Fibroblast of lung (primary cell): Measurements from ENCODE around the gene THRB. TPM values are rescaled to one million over a fixed set of nuclear protein-coding genes. Genes with fewer than 3 reads are reported as not detected.

Experiments
- DNase-seq, 2 donors: peaks; one replicate each; pipeline versions ENCODE4 v3.0.0 to v3.0.0-alpha.2; 2010; ENCODE audit warnings: low read depth in 2 of 2
- H2AFZ ChIP-seq: 2 replicates; pipeline ENCODE4 v1.5.1; 2012; ENCODE audit warnings: low read length, control low read depth, inconsistent platforms
- H3K27ac ChIP-seq: 2 replicates; pipeline ENCODE4 v1.5.1; 2011; ENCODE audit warnings: low read length, control low read depth; ENCODE audit not compliant: insufficient read depth
- H3K27me3 ChIP-seq: 2 replicates; pipeline ENCODE4 v1.5.1; 2011; ENCODE audit warnings: mild to moderate bottlenecking, low read length; ENCODE audit not compliant: control insufficient read depth, insufficient read depth
- H3K36me3 ChIP-seq: 2 replicates; pipeline ENCODE4 v1.5.1; 2011; ENCODE audit warnings: low read length; ENCODE audit not compliant: control insufficient read depth, insufficient read depth
- H3K4me1 ChIP-seq: 2 replicates; pipeline ENCODE4 v1.5.1; 2011; ENCODE audit warnings: low read length; ENCODE audit not compliant: control insufficient read depth, insufficient read depth; ENCODE audit errors: extremely low read depth
- H3K4me2 ChIP-seq: 2 replicates; pipeline ENCODE4 v1.5.1; 2011; ENCODE audit warnings: low read length, control low read depth; ENCODE audit not compliant: insufficient read depth; ENCODE audit errors: extremely low read depth
- H3K4me3 ChIP-seq, 4 experiments: fragments of 200-600 bp in 1 of 4; sonication (generic) in 1 of 4; replicated peaks in 1 of 4; 2 replicates each; pipeline ENCODE4 v1.5.1; 2011 to 2016; ENCODE audit warnings: low read length in 4 of 4, low read depth in 3 of 4, mild to moderate bottlenecking in 3 of 4, control low read depth in 2 of 4, inconsistent platforms in 1 of 4, mixed read lengths in 1 of 4; ENCODE audit not compliant: insufficient read depth in 1 of 4; ENCODE audit errors: control extremely low read depth in 1 of 4
- H3K79me2 ChIP-seq: 2 replicates; pipeline ENCODE4 v1.5.1; 2012; ENCODE audit warnings: mild to moderate bottlenecking, low read length, inconsistent platforms; ENCODE audit not compliant: control insufficient read depth, insufficient read depth
- H3K9ac ChIP-seq: 2 replicates; pipeline ENCODE4 v1.5.1; 2011; ENCODE audit warnings: mild to moderate bottlenecking, low read length, control low read depth; ENCODE audit not compliant: insufficient read depth
- H3K9me3 ChIP-seq: 2 replicates; pipeline ENCODE4 v1.5.1; 2012; ENCODE audit warnings: low read depth, low read length; ENCODE audit not compliant: control insufficient read depth, insufficient read depth
- H4K20me1 ChIP-seq: 2 replicates; pipeline ENCODE4 v1.5.1; 2011; ENCODE audit warnings: low read length; ENCODE audit not compliant: control insufficient read depth, insufficient read depth; ENCODE audit errors: extremely low read depth
- CTCF ChIP-seq, 2 donors: IDR thresholded peaks in 1 of 2; conservative IDR thresholded peaks in 1 of 2; 1 replicate in 1 of 2; 2 replicates in 1 of 2; pipeline ENCODE4 v1.5.1; 2011 to 2012; ENCODE audit warnings: low read length in 2 of 2, control low read depth in 1 of 2, inconsistent platforms in 1 of 2, low read depth in 1 of 2, mild to moderate bottlenecking in 1 of 2
- EZH2 ChIP-seq: IDR thresholded peaks from 2 replicates; pipeline ENCODE4 v1.5.1; 2012; ENCODE audit warnings: low read length, control low read depth, mild to moderate bottlenecking; ENCODE audit errors: missing control alignments
- polyA plus RNA-seq, 2 donors: library from polyadenylated mRNA; depleted of rRNA in 1 of 2; stranded (reverse) in 1 of 2; unstranded in 1 of 2; fragments of >200 nt; gene quantifications; 2 replicates each; pipeline ENCODE4 v1.2.1, GENCODE V29; 2011 to 2012; ENCODE audit warnings: missing spikeins in 1 of 2
- total RNA-seq: library from RNA; depleted of rRNA; stranded (reverse); fragments of >200 nt; gene quantifications from 2 replicates; pipeline ENCODE4 v1.2.1, GENCODE V29; 2014

THRB gene
- total and polyA plus RNA-seq, 2 donors (not counting 1 experiment from before 2014, with no cell fraction given) = 4.2 to 7.4 TPM

GRCh38 chr3:24184528-24185176, 310.0 kb downstream of the THRB start:
- TF ChIP-seq EZH2 (no peak), CTCF (conservative IDR thresholded peaks at IDR 0.05 in 1 of 2, IDR thresholded peaks at IDR 0.05 in 1 of 2; ENCODE audit: low read depth in 1 of 2, low read length in 2 of 2) (no peak)
- no peak overlapping the region for H2AFZ ChIP-seq
- no peak overlapping the region for H3K4me3 ChIP-seq
- no peaks in the 10 kb centered on the region for H4K20me1 ChIP-seq
- H3K27ac ChIP-seq = no peak overlapping the region
- peaks cover 3% of the 10 kb centered on the region for H3K4me1 ChIP-seq
- H3K36me3 ChIP-seq = no peaks in the 10 kb centered on the region
- no peak for DNase-seq
- H3K4me2 ChIP-seq = no peak overlapping the region
- no peaks in the 10 kb centered on the region for H3K27me3 ChIP-seq
- H3K79me2 ChIP-seq = no peaks in the 10 kb centered on the region
- no peak overlapping the region for H3K9ac ChIP-seq
- H3K9me3 ChIP-seq = no peaks in the 10 kb centered on the region

GRCh38 chr3:24182756-24183155, 311.9 kb downstream of the THRB start:
- no peaks in the 10 kb centered on the region for H3K79me2 ChIP-seq
- no peak overlapping the region for H3K4me2 ChIP-seq
- H3K27ac ChIP-seq = no peak overlapping the region
- H3K4me1 ChIP-seq = peaks cover 3% of the 10 kb centered on the region
- H3K9me3 ChIP-seq = no peaks in the 10 kb centered on the region
- H3K27me3 ChIP-seq = no peaks in the 10 kb centered on the region
- H3K36me3 ChIP-seq = no peaks in the 10 kb centered on the region
- no peak overlapping the region for H3K9ac ChIP-seq
- no peak overlapping the region for H3K4me3 ChIP-seq
- no peak for DNase-seq
- H4K20me1 ChIP-seq = no peaks in the 10 kb centered on the region
- no peak overlapping the region for H2AFZ ChIP-seq
- TF ChIP-seq EZH2 = no peak
- TF ChIP-seq CTCF (conservative IDR thresholded peaks at IDR 0.05 in 1 of 2, IDR thresholded peaks at IDR 0.05 in 1 of 2; ENCODE audit: low read depth in 1 of 2, low read length in 2 of 2) = no peak

GRCh38 chr3:24181256-24181655, 313.4 kb downstream of the THRB start:
- no peaks in the 10 kb centered on the region for H3K36me3 ChIP-seq

More at GRCh38 chr3:24181256-24181655, 313.4 kb downstream of the THRB start:
- H3K9ac ChIP-seq = no peak overlapping the region
- no peak for TF ChIP-seq CTCF (conservative IDR thresholded peaks at IDR 0.05 in 1 of 2, IDR thresholded peaks at IDR 0.05 in 1 of 2; ENCODE audit: low read depth in 1 of 2, low read length in 2 of 2)
- TF ChIP-seq EZH2 = no peak
- H2AFZ ChIP-seq = no peak overlapping the region
- H3K4me2 ChIP-seq = no peak overlapping the region
- H3K9me3 ChIP-seq = no peaks in the 10 kb centered on the region
- no peaks in the 10 kb centered on the region for H3K27me3 ChIP-seq
- peaks cover 3% of the 10 kb centered on the region for H3K4me1 ChIP-seq
- DNase-seq = no peak
- H3K27ac ChIP-seq = no peak overlapping the region
- H3K79me2 ChIP-seq = no peaks in the 10 kb centered on the region
- no peak overlapping the region for H3K4me3 ChIP-seq
- H4K20me1 ChIP-seq = no peaks in the 10 kb centered on the region
